A549 treated with CORT108297 at 1 μM for 4 hours (cell line): ENCODE measurements around the gene FAF2. TPM values are rescaled to one million over a fixed set of nuclear protein-coding genes. Genes with fewer than 3 reads are reported as not detected.

Experiments used
- total RNA-seq: library from RNA; stranded (reverse); fragments of 200-300 nt; extraction: Qiagen RNA extraction; gene quantifications from 5 replicates; pipeline ENCODE4 v1.2.3, GENCODE V29; 2022

The FAF2 gene, protein sequence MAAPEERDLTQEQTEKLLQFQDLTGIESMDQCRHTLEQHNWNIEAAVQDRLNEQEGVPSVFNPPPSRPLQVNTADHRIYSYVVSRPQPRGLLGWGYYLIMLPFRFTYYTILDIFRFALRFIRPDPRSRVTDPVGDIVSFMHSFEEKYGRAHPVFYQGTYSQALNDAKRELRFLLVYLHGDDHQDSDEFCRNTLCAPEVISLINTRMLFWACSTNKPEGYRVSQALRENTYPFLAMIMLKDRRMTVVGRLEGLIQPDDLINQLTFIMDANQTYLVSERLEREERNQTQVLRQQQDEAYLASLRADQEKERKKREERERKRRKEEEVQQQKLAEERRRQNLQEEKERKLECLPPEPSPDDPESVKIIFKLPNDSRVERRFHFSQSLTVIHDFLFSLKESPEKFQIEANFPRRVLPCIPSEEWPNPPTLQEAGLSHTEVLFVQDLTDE
- total RNA-seq = 43.1 to 53.0 TPM (median 45.9 TPM) in 5 replicates

DNA sequence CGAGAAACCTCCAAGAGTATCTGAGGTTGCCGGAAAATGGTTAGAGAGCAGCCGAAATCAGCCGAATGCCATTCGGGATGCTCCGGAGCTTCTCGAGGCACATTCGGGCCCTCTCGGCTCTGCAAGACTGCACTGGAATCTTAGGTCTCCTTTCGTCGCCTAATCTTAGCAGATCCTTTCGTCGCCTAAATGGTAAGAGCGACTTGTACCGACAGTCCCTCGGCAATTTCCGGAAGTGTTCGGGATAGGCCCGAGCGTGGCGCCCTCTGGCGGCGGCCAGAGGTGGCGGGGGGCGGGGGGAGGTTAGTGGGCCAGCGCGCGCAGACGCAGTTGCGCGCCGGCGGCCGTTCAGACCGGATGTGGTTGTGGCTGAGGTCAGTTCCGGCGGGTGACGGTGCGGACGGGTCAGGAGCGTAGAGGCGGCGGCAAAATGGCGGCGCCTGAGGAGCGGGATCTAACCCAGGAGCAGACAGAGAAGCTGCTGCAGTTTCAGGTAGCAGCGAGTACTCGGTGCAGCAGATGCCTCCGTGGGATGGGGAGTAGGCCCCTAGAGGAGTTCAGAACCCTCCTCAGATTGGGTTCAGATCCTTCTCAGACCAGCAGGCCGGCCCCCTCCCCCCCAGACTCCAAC, at the start of gene FAF2:
Gene FAF2, plus strand, starts transcription at position 408 of the 631 bp plus-strand sequence. Its CDS starts 23 bp downstream, at position 431.

DNA sequence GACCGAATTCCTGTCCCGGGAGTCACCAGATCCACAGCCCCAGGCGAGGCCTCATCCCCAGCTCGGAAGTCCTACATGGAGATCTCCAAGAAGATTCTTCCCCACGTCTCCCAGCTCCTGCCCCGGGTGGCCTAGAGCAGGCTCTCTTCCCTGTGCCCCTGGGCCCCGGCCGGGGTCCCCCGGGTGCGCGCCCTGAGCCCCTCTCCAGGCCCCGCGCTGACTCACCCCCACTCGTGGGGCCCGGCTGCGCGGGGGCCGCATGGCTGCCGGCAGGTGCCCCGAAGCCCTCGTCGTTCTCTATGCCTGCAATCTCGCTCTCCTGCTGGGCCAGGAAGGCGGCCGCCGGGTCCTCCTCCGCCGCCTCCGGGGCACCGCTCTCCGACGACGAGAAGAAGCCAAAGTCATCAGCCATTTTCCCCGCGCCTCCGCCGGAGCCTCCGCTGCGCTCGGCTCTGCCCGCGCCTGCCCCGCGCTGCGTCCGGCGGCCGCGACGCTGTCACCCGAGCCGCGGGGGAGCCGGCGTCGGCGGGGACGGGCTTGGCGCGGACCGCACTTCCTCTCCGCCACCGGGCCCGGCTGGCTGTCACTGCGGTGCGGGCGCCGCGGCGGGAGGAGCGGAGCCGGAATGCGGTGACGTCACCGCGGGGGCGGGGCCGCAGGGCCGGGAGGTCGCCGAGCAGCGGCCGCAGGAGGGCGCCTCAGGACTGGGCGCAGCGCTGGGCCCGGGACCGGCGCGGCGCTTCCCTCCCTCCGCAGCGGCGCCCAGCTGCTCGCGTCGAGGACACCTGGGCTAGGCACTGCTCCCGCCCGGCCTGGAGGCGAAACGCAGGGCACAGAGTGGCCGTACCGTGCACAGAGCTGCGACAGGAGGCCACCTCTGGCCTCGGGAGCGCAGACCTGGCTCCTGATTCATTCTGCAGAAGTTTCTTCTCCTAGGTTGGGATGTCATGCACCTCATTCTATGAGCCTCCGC, 31.9 kb upstream of the FAF2 start, which contains the start of gene CLTB:
Gene CLTB, minus strand, starts transcription at position 588 of the 973 bp plus-strand sequence. Its CDS starts 176 bp downstream, at position 412.

DNA sequence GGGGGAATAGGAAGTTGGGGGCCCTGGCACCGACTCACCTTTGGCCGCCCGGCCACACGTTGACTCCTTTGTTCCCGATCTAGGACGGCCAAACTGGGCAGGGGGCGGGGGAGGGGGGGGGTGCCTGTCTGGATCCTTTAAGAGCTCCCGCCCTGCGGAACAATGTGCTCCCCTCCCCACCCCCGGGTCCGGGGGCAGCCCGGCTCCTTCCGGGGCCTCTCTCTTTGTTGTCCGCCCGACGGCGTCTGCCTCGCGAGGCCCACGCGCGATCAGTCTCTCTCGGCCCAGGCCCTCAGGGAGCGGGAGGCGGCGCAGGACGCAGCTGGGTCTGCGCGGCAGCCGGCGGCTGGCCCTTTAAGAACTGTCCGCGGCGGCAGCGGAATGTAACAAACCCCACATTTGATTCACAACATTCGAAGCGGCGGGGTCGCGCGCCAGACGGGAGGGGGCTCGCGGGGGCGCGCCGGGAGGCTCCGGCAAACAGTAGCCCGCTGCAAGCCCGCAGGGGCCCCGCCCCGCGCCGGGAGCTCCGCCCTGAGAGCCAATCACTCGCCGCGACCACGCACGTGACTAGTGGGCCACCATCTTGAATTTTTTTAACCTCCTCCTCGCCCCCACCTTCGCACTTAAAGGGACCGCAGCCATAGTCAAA, 88.8 kb downstream of the FAF2 start, which contains the start of gene RNF44:
Gene RNF44, minus strand, starts transcription at position 501 of the 652 bp plus-strand sequence. CDS start 4,930 bp downstream, outside the sequence.

DNA sequence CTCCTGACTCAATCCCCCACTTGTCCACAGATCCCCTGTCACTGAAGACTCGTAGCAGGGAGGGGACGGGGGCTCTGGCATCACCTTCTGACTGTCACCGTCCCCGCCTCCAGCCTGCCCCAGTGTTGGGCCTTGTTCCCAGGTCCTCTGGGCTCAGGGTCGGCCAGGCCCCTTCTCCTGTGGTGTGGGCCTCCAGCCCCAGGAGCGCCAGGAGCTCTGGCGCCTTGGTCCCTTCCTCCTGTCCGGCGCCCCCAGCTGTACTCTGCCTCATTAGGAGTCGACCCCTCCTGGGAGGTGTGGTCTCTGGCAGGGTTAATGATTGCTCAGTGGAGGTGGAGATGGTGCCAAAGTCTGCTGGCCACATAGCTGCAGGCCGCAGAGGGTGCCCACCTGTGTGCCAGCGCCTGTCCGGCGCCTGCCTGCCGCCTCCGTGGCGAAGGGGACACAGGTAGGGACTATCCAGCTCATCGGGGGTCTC, 100.8 kb downstream of the FAF2 start, which contains the start of gene CDHR2:
Gene CDHR2, plus strand, starts transcription at position 376 of the 478 bp plus-strand sequence. CDS start 16,011 bp downstream, outside the sequence.

Other genes with a start within 250 kb of the FAF2 start
- 10.5 to 15.6 TPM (median 14.2 TPM) in 5 replicates for gene SIMC1, start 210.0 kb upstream of the FAF2 start, total RNA-seq
- gene KIAA1191, start 86.6 kb upstream of the FAF2 start, total RNA-seq = 61.5 to 81.2 TPM (median 73.8 TPM) in 5 replicates
- gene ARL10, start 82.9 kb upstream of the FAF2 start, total RNA-seq = 0.23 to 0.61 TPM (median 0.35 TPM) in 5 replicates
- gene NOP16, start 59.8 kb upstream of the FAF2 start, total RNA-seq = 121 to 135 TPM (median 127 TPM) in 5 replicates
- gene HIGD2A, start 59.6 kb upstream of the FAF2 start, total RNA-seq = 249 to 273 TPM (median 257 TPM) in 5 replicates
- gene CLTB, start 31.8 kb upstream of the FAF2 start, total RNA-seq = 74.9 to 118 TPM (median 111 TPM) in 5 replicates
- 27.0 to 44.7 TPM (median 41.0 TPM) in 5 replicates for gene RNF44, start 89.0 kb downstream of the FAF2 start, total RNA-seq
- 0.12 to 0.18 TPM (median 0.15 TPM) in 5 replicates for gene CDHR2, start 101.0 kb downstream of the FAF2 start, total RNA-seq
- gene GPRIN1, start 161.8 kb downstream of the FAF2 start, total RNA-seq = 7.1 to 9.6 TPM (median 8.5 TPM) in 5 replicates
- 0.65 to 1.6 TPM (median 1.1 TPM) in 5 replicates for gene SNCB, start 182.1 kb downstream of the FAF2 start, total RNA-seq
- gene EIF4E1B, start 182.3 kb downstream of the FAF2 start, total RNA-seq = not detected in 5 replicates
- 54.7 to 69.3 TPM (median 61.2 TPM) in 5 replicates for gene TSPAN17, start 199.1 kb downstream of the FAF2 start, total RNA-seq